SU-DHL-6 (cell line): ENCODE results near the gene HCAR3.

Experiments used
- H2AFZ ChIP-seq: fragments of 200-600 bp; sonication (generic); 2 replicates; pipeline ENCODE4 v1.6.1; 2014; ENCODE audit warnings: low read depth, mild to moderate bottlenecking, moderate library complexity, mixed read lengths, antibody characterized with exemption, low read length; ENCODE audit not compliant: severe bottlenecking
- H3F3A ChIP-seq: fragments of 200-600 bp; shearing (Covaris generic); 2 replicates; pipeline ENCODE4 v1.6.0; 2016; ENCODE audit warnings: antibody characterized with exemption, mild to moderate bottlenecking; ENCODE audit not compliant: insufficient read depth
- H3K27ac ChIP-seq: fragments of 200-600 bp; sonication (generic); 2 replicates; pipeline ENCODE4 v1.5.1; 2016; ENCODE audit warnings: low read depth, mild to moderate bottlenecking, low read length, moderate library complexity, mixed read lengths
- H3K27me3 ChIP-seq: fragments of 200-600 bp; sonication (generic), shearing (Covaris generic); 2 replicates; pipeline ENCODE4 v1.6.0; 2014; ENCODE audit warnings: mild to moderate bottlenecking, low read length
- H3K36me3 ChIP-seq: fragments of 200-600 bp; sonication (generic); 2 replicates; pipeline ENCODE4 v1.6.1; 2014; ENCODE audit warnings: mild to moderate bottlenecking, low read length, mixed read lengths
- H3K4me2 ChIP-seq: fragments of 300-600, 200-600 bp; shearing (Covaris generic), sonication (generic); 2 replicates; pipeline ENCODE4 v1.6.0; 2014; ENCODE audit warnings: low read length, low read depth, mild to moderate bottlenecking; ENCODE audit not compliant: poor library complexity, severe bottlenecking
- H3K4me3 ChIP-seq: fragments of 200-600 bp; sonication (generic); 2 replicates; pipeline ENCODE4 v1.5.1; 2014; ENCODE audit warnings: antibody characterized with exemption, low read length, mild to moderate bottlenecking, mixed read lengths; ENCODE audit not compliant: insufficient read depth, poor library complexity, severe bottlenecking
- H3K79me2 ChIP-seq: fragments of 200-600 bp; sonication (generic); 2 replicates; pipeline ENCODE4 v1.6.1; 2014; ENCODE audit warnings: mild to moderate bottlenecking, low read length, moderate library complexity; ENCODE audit not compliant: insufficient read depth
- H3K9ac ChIP-seq: fragments of 200-600 bp; sonication (generic); 2 replicates; pipeline ENCODE4 v1.7.0; 2014; ENCODE audit warnings: mild to moderate bottlenecking, low read length
- H3K9me2 ChIP-seq: fragments of 200-600 bp; sonication (generic); replicated peaks from 2 replicates; pipeline ENCODE4 v1.6.1; 2014; ENCODE audit warnings: low read length; ENCODE audit not compliant: insufficient read depth
- H3K9me3 ChIP-seq: fragments of 200-600 bp; sonication (generic); 2 replicates; pipeline ENCODE4 v1.6.1; 2014; ENCODE audit warnings: low read length, mixed read lengths; ENCODE audit not compliant: insufficient read depth
- H4K20me1 ChIP-seq: fragments of 200-600 bp; sonication (generic); 2 replicates; pipeline ENCODE4 v1.6.1; 2014; ENCODE audit warnings: low read depth, mild to moderate bottlenecking, antibody characterized with exemption, low read length, moderate library complexity, mixed read lengths
- CTCF ChIP-seq: fragments of 200-600 bp; sonication (generic); IDR thresholded peaks from one replicate; pipeline ENCODE4 v1.5.1; 2017; ENCODE audit warnings: antibody characterized with exemption, mild to moderate bottlenecking, low read length, moderate library complexity; ENCODE audit not compliant: insufficient read depth, poor library complexity, severe bottlenecking
- EZH2phosphoT487 ChIP-seq: fragments of 200-600 bp; sonication (generic), shearing (Covaris generic); conservative IDR thresholded peaks from 2 replicates; pipeline ENCODE4 v1.6.1; 2018; ENCODE audit warnings: mild to moderate bottlenecking, antibody characterized with exemption, low read length, moderate library complexity, mixed read lengths

Gene HCAR3

GRCh38 chr12:122672515-122672914, 44.1 kb downstream of the HCAR3 start:
- Histone ChIP-seq H3K4me3 (no peak overlapping the region), H3K27ac (no peak overlapping the region), H3K9me3 (no peaks in the 10 kb centered on the region), H3K79me2 (no peaks in the 10 kb centered on the region), H4K20me1 (no peaks in the 10 kb centered on the region), H3K4me2 (no peak overlapping the region), H3F3A (no peaks in the 10 kb centered on the region), H3K9me2 (no peaks in the 10 kb centered on the region), H3K27me3 (no peaks in the 10 kb centered on the region), H3K9ac (no peak overlapping the region), H3K36me3 (no peaks in the 10 kb centered on the region), H2AFZ (no peak overlapping the region)
- TF ChIP-seq EZH2phosphoT487, result no peak
- TF ChIP-seq CTCF, result no peak

- Histone ChIP-seq H3F3A (no peaks in the 10 kb centered on the region), H4K20me1 (no peaks in the 10 kb centered on the region), H3K79me2 (no peaks in the 10 kb centered on the region), H3K4me3 (no peak overlapping the region), H3K9ac (no peak overlapping the region), H3K36me3 (no peaks in the 10 kb centered on the region), H3K9me3 (no peaks in the 10 kb centered on the region), H3K9me2 (no peaks in the 10 kb centered on the region), H3K27ac (no peak overlapping the region), H3K4me2 (no peak overlapping the region), H3K27me3 (no peaks in the 10 kb centered on the region), H2AFZ (no peak overlapping the region)
- TF ChIP-seq CTCF (no peak), EZH2phosphoT487 (no peak)
These were observed 47.1 kb downstream of the HCAR3 start for GRCh38 chr12:122669397-122670070.

GRCh38 chr12:122668268-122668667, 48.3 kb downstream of the HCAR3 start:
- no peaks in the 10 kb centered on the region for H3K36me3 ChIP-seq
- no peak overlapping the region for H3K4me2 ChIP-seq
- H3K27ac ChIP-seq, result no peak overlapping the region
- no peak overlapping the region for H2AFZ ChIP-seq
- H3F3A ChIP-seq, result no peaks in the 10 kb centered on the region
- H4K20me1 ChIP-seq, result no peaks in the 10 kb centered on the region
- no peaks in the 10 kb centered on the region for H3K9me2 ChIP-seq
- H3K9ac ChIP-seq, result no peak overlapping the region
- no peaks in the 10 kb centered on the region for H3K9me3 ChIP-seq
- TF ChIP-seq EZH2phosphoT487 (no peak), CTCF (no peak)
- H3K27me3 ChIP-seq, result no peaks in the 10 kb centered on the region
- H3K4me3 ChIP-seq, result no peak overlapping the region
- H3K79me2 ChIP-seq, result no peaks in the 10 kb centered on the region
